NB4 (cell line): Measurements from ENCODE around the gene ZNF132.
A peak's percentile ranks its signal among the peaks of the same experiment; 100 is the strongest.

Source experiments
- CTCF ChIP-seq: IDR thresholded peaks from one replicate; pipeline ENCODE4 v1.5.1; 2012; ENCODE audit warnings: low read depth, low read length
- MYC ChIP-seq: IDR thresholded peaks from 2 replicates; pipeline ENCODE4 v1.6.1; 2011; ENCODE audit warnings: low read depth, low read length
- POLR2A ChIP-seq: IDR thresholded peaks from 2 replicates; pipeline ENCODE4 v1.6.1; 2011; ENCODE audit warnings: mild to moderate bottlenecking; ENCODE audit not compliant: insufficient read length; ENCODE audit errors: extremely low read depth
- TF ChIP-seq, protein P1 (sequence below): IDR thresholded peaks from 2 replicates; pipeline ENCODE4 v1.6.1; 2011; ENCODE audit warnings: low read depth, low read length

- no peak for TF ChIP-seq CTCF
- TF ChIP-seq POLR2A, result peak; percentile 15
- no peak for TF ChIP-seq MYC
- TF ChIP-seq, protein P1, sequence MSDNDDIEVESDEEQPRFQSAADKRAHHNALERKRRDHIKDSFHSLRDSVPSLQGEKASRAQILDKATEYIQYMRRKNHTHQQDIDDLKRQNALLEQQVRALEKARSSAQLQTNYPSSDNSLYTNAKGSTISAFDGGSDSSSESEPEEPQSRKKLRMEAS, result no peak
These were observed 44.6 kb downstream of the ZNF132 start, which contains the start of gene RNF225 for GRCh38 chr19:58395220-58395978.
